Heart right ventricle (tissue), 16 donors: Measurements from ENCODE around the gene PTGR2. TPM values are rescaled to one million over a fixed set of nuclear protein-coding genes. Genes with fewer than 3 reads are reported as not detected.
"Not testable (repeated sequence)": the region's sequence is repeated elsewhere in the genome, so short reads cannot be mapped to it uniquely, and the experiment has no call there.

ENCODE experiments used
- ATAC-seq, 8 donors: fragments of 200-7000 bp; cut with Tn5 transposase; one replicate each; pipeline ENCODE4 v1.9.1; 2020; ENCODE audit warnings: mild to moderate bottlenecking in 8 of 8, moderate library complexity in 8 of 8, moderate number of reproducible peaks in 1 of 8
- DNase-seq, 2 donors: peaks; one replicate each; pipeline ENCODE4 v3.0.0-alpha.2; 2020
- H3K27ac ChIP-seq, 10 donors: fragments of 200-600 bp; sonication (generic) in 2 of 10; one replicate each; pipeline versions ENCODE4 v1.5.0 to v1.8.0; 2020 to 2022; ENCODE audit warnings: mild to moderate bottlenecking in 3 of 10
- H3K27me3 ChIP-seq, 7 donors: fragments of 200-600 bp; one replicate each; pipeline ENCODE4 v1.8.0; 2021 to 2022; ENCODE audit warnings: mild to moderate bottlenecking in 2 of 7
- H3K36me3 ChIP-seq, 9 donors: fragments of 200-600 bp; sonication (generic) in 1 of 9; one replicate each; pipeline versions ENCODE4 v1.5.0 to v1.8.0; 2020 to 2022; ENCODE audit warnings: mild to moderate bottlenecking in 2 of 9
- H3K4me1 ChIP-seq, 9 donors: fragments of 200-600 bp; sonication (generic) in 1 of 9; one replicate each; pipeline versions ENCODE4 v1.5.0 to v1.8.0; 2020 to 2022; ENCODE audit warnings: mild to moderate bottlenecking in 4 of 9
- H3K4me3 ChIP-seq, 10 donors: fragments of 200-600 bp; sonication (generic) in 2 of 10; one replicate each; pipeline versions ENCODE4 v1.5.0 to v1.8.0; 2020 to 2022; ENCODE audit warnings: mild to moderate bottlenecking in 7 of 10, moderate library complexity in 2 of 10
- H3K9me3 ChIP-seq, 11 donors: fragments of 200-600 bp in 10 of 11; sonication (generic) in 2 of 11; one replicate each; pipeline versions ENCODE4 v1.5.0 to v1.8.0; 2013 to 2022; ENCODE audit warnings: mild to moderate bottlenecking in 2 of 11, control low read depth in 1 of 11, moderate library complexity in 1 of 11
- CTCF ChIP-seq, 9 donors: fragments of 200-600 bp; sonication (generic) in 2 of 9; IDR thresholded peaks; one replicate each; pipeline versions ENCODE4 v1.5.0 to v1.8.0; 2021 to 2022; ENCODE audit warnings: antibody characterized with exemption in 9 of 9, mild to moderate bottlenecking in 5 of 9, moderate library complexity in 1 of 9
- WGBS, 2 donors: extraction: QIAGEN DNeasy Blood & Tissue Kit; methylation state at CpG; one replicate each; pipeline ENCODE4 v1.1.7; 2013; ENCODE audit warnings: inconsistent platforms in 1 of 2; 5-methylcytosine and 5-hydroxymethylcytosine counted together
- intact Hi-C, 10 donors: fragments of 100-400 bp; cut with DNase I; formaldehyde crosslinking; loops; one replicate each; pipeline versions ENCODE4 v1.11.1 to v1.14.2; 2022
- polyA plus RNA-seq, 2 donors: library from polyadenylated mRNA; stranded (reverse); fragments of 200-250 nt; gene quantifications; one replicate each; pipeline ENCODE4 v1.2.3, GENCODE V29; 2013
- total RNA-seq, 10 donors: library from RNA; stranded (reverse); fragmentation: NEBNext Ultra II Directional in 3 of 10; extraction: Animal tissue kit (Norgen Biotek cat#: 25700) in 3 of 10; gene quantifications; one replicate each; pipeline versions ENCODE4 v1.2.1 to v1.2.4, GENCODE V29; 2021 to 2023
- donor health status: Arrhythmogenic right ventricular cardiomyopathy.
- donor health status: ischemic (EF 13 %, LVEDD 7.1; RV severe dilation, severe dysfunction).
- donor health status: healthy with polysubstance abuse.
- donor health status: DM: no; HTN: yes; CAD: no.
- donor health status: DM: no; HTN: no; CAD: no.
- donor health status: ischemic (EF 25% LVEDD 6.9; RV normal size, moderate dysfunction).
- donor health status: ischemic (EF 25% LVEDD 5.7; RV mildly dilated, moderate dysfunction).
- donor health status: healthy.
- donor health status: DM: yes; HTN: yes; CAD: no.
- donor health status: Ischemic cardiomyopathy.
- donor health status: ischemic (EF 35%, LVEDD 5.7; RV mildly dilated, moderate dysfunction).
- donor health status: nonischemic (EF 11% LVEDD 7.7; RV severe dilation, severe dysfunction).
- donor health status: DM: yes; HTN: yes; CAD: no.
- donor health status: PGD.
- donor health status: ischemic (EF 29% LVEDD 5.4; RV normal size, mild dysfunction).
- donor health status: nonischemic (EF 23%, LVEDD 6.1; RV moderate dilation, normal function).

Gene PTGR2
- total and polyA plus RNA-seq, 12 donors, result 9.5 to 48.7 (median 35.4) TPM

DNA sequence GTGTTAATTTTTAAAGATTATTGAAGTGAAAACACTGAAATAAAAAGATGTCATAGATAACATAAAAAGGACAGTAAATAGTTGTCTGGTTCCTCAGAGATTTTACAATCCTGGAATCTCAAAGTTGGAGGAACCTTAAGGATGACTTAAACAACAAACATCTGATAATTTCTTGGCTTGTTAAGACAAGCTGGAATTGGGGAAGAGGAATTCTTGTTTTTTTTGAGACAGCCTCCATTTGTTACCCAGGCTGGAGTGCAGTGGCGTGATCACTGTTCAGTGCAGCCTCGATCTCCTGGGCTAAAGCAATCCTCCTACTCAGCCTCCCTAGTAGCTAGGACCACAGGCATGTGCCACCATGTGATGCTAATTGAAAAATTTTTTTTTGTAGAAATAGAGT, 37.3 kb downstream of the PTGR2 start:
- intact Hi-C loops, result loop anchor here in 2 of 10 donors (5.0 kb wide), 1 partner anchor 37 kb away; the partner anchor contains the start of gene PTGR2 (in 2 of the 2)
- TF ChIP-seq CTCF (IDR thresholded peaks at IDR 0.05), result no peak
- Histone ChIP-seq H3K4me1 (peaks cover 0 to 39% (median 24%) of the 10 kb centered on the region in 9 donors), H3K4me3 (no peak overlapping the region), H3K9me3 (no peaks in the 10 kb centered on the region), H3K36me3 (peaks cover 0 to 24% (median 4%) of the 10 kb centered on the region in 9 donors), H3K27ac (peak overlapping the region in 1 of 10 donors; percentile 94), H3K27me3 (no peaks in the 10 kb centered on the region)
- ATAC-seq (no peak), DNase-seq (no peak)
- whole genome bisulfite sequencing, 2 donors, result 88 to 90% methylated on average over 2 of the region's 2 CpGs

DNA sequence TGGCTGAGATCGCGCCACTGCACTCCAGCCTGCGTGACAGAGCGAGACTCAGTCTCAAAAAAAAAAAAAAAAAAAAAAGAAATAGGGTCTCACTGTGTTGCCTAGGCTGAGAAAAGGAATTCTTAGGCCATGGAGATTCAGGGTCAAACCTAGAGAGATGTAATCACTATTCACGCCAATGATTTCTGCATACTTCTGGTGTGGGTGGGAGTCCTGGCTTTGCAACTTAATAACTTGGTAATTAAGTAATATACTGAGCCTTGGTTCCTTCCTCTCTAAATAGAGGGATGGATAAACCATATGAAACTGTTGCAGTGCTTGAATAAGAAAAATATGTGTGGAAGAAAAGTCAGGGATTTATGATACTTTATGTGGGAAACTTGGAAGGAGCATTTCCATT, 37.7 kb downstream of the PTGR2 start:
- H3K4me1 ChIP-seq, result peaks cover 0 to 39% (median 24%) of the 10 kb centered on the region in 9 donors
- intact Hi-C loops, result loop anchor here in 2 of 10 donors (5.0 kb wide), 1 partner anchor 37 kb away; the partner anchor contains the start of gene PTGR2 (in 2 of the 2)
- no peak overlapping the region for H3K27ac ChIP-seq
- H3K27me3 ChIP-seq, result no peaks in the 10 kb centered on the region
- H3K9me3 ChIP-seq, result no peaks in the 10 kb centered on the region
- DNase-seq, result no peak
- H3K4me3 ChIP-seq, result no peak overlapping the region
- ATAC-seq, result no peak
- peaks cover 0 to 28% (median 8%) of the 10 kb centered on the region in 9 donors for H3K36me3 ChIP-seq
- no peak for TF ChIP-seq CTCF (IDR thresholded peaks at IDR 0.05)
- WGBS, 2 donors, result 77 to 84% methylated on average over 5 of the region's 5 CpGs

DNA sequence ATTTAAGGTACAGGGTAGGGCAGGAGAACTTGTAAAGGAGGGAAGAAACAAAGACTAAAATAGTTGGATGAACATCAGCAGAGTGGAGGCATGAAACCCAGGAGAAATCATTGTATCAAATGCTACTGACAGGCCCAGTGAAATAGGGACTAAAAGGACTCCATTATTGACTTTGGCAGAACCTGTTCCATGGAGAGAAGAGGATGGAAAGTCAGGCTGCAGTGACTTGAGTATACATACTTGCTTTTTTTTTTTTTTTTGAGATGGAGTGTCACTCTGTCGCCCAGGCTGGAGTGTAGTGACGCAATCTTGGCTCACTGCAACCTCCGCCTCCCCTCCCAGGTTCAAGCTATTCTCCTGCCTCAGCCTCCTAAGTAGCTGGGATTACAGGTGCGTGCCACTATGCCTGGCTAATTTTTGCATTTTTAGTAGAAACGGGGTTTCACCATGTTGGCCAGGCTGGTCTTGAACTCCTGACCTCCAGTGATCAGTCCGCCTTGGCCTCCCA, 42.6 kb downstream of the PTGR2 start:
- ATAC-seq, H3K9me3 ChIP-seq, DNase-seq, H3K27me3 ChIP-seq, H3K4me3 ChIP-seq, intact Hi-C loops, H3K27ac ChIP-seq: not testable (repeated sequence)
- Histone ChIP-seq H3K4me1 (peaks cover 0 to 15% (median 0%) of the 10 kb centered on the region in 9 donors), H3K36me3 (peaks cover 0 to 77% (median 51%) of the 10 kb centered on the region in 9 donors)
- 94% methylated on average over 6 of the region's 6 CpGs for WGBS, 2 donors

DNA sequence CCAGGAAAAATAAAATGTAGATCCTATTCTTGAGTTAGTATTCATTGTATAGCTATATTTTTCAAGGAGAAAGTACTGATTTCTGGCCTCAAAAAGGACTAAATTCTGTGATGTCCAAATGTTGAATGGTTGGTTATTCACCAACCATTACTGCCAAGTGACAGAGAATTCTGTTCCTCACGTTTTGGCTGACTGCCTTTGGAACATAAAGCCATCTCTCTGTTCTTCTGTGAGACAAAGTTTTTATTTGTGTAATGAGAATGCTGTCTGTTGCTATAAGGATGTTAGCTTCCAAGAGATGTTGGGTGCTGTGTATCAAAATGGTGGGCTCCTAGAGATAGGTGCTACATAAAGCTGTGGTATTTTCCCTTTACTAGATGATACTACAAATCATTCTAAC, 44.3 kb downstream of the PTGR2 start:
- Histone ChIP-seq H3K9me3 (no peaks in the 10 kb centered on the region), H3K36me3 (peaks cover 0 to 94% (median 52%) of the 10 kb centered on the region in 9 donors), H3K27ac (peak overlapping the region in 1 of 10 donors; percentile 71), H3K27me3 (no peaks in the 10 kb centered on the region), H3K4me1 (peaks cover 0 to 12% (median 0%) of the 10 kb centered on the region in 9 donors), H3K4me3 (no peak overlapping the region)
- intact Hi-C loops, result no loop called here
- no peak for DNase-seq
- ATAC-seq, result no peak
- 67 to 70% methylated on average over 1 of the region's 1 CpG for WGBS, 2 donors
- no peak for TF ChIP-seq CTCF (IDR thresholded peaks at IDR 0.05)

- H3K4me3 ChIP-seq, result no peak overlapping the region
- H3K36me3 ChIP-seq, result peaks cover 0 to 98% (median 58%) of the 10 kb centered on the region in 9 donors
- no peaks in the 10 kb centered on the region for H3K27me3 ChIP-seq
- intact Hi-C loops, result no loop called here
- no peak for ATAC-seq
- 82 to 90% methylated on average over 1 of the region's 1 CpG for WGBS, 2 donors
- TF ChIP-seq CTCF (IDR thresholded peaks at IDR 0.05), result no peak
- peak overlapping the region in 2 of 10 donors; percentile 6 to 71 for H3K27ac ChIP-seq
- no peaks in the 10 kb centered on the region for H3K9me3 ChIP-seq
- H3K4me1 ChIP-seq, result peaks cover 0 to 12% (median 0%) of the 10 kb centered on the region in 9 donors
- no peak for DNase-seq
Measured at GRCh38 chr14:73896521-73896920, 44.9 kb downstream of the PTGR2 start.
